Trophoblast cell (in vitro differentiated cells and primary cell): Measurements from ENCODE around the gene GLDN.
A peak's percentile ranks its signal among the peaks of the same experiment; 100 is the strongest.

Experiments
- DNase-seq, 2 donors: peaks; one replicate each; pipeline ENCODE4 v3.0.0-alpha.2; 2016
- H2AFZ ChIP-seq: 2 replicates; pipeline ENCODE4 v1.6.1; 2013; ENCODE audit warnings: low read length, moderate library complexity, mild to moderate bottlenecking; ENCODE audit not compliant: insufficient read depth, poor library complexity
- H2AK5ac ChIP-seq: 2 replicates; pipeline ENCODE4 v1.6.1; 2013; ENCODE audit warnings: mild to moderate bottlenecking, low read length
- H2BK120ac ChIP-seq: 2 replicates; pipeline ENCODE4 v1.6.1; 2013; ENCODE audit warnings: low read length, mild to moderate bottlenecking, moderate library complexity; ENCODE audit not compliant: insufficient read depth, poor library complexity
- H2BK12ac ChIP-seq: 2 replicates; pipeline ENCODE4 v1.6.1; 2013; ENCODE audit warnings: mild to moderate bottlenecking, low read length, moderate library complexity
- H2BK5ac ChIP-seq: 2 replicates; pipeline ENCODE4 v1.6.1; 2013; ENCODE audit warnings: low read length, low read depth, moderate library complexity, mild to moderate bottlenecking; ENCODE audit not compliant: poor library complexity
- H3K14ac ChIP-seq: 2 replicates; pipeline ENCODE4 v1.6.1; 2013; ENCODE audit warnings: mild to moderate bottlenecking, low read length
- H3K18ac ChIP-seq: 2 replicates; pipeline ENCODE4 v1.6.1; 2013; ENCODE audit warnings: mild to moderate bottlenecking, low read length
- H3K23ac ChIP-seq: 2 replicates; pipeline ENCODE4 v1.6.1; 2013; ENCODE audit warnings: low read length
- H3K27ac ChIP-seq: 2 replicates; pipeline ENCODE4 v1.5.1; 2013; ENCODE audit warnings: low read depth, mild to moderate bottlenecking, inconsistent platforms, low read length, moderate library complexity
- H3K27me3 ChIP-seq: 2 replicates; pipeline ENCODE4 v1.6.1; 2013; ENCODE audit warnings: inconsistent platforms, mild to moderate bottlenecking, low read length, moderate library complexity; ENCODE audit not compliant: insufficient read depth
- H3K36me3 ChIP-seq, 2 experiments: 1 replicate in 1 of 2; 2 replicates in 1 of 2; pipeline ENCODE4 v1.6.1; 2013; ENCODE audit warnings: low read length in 2 of 2, mild to moderate bottlenecking in 2 of 2, moderate library complexity in 1 of 2; ENCODE audit not compliant: insufficient read depth in 2 of 2, control insufficient read depth in 1 of 2
- H3K4ac ChIP-seq: 2 replicates; pipeline ENCODE4 v1.6.1; 2013; ENCODE audit warnings: low read depth, mild to moderate bottlenecking, low read length, moderate library complexity
- H3K4me1 ChIP-seq, 2 experiments: 1 replicate in 1 of 2; 2 replicates in 1 of 2; pipeline ENCODE4 v1.6.1; 2013; ENCODE audit warnings: low read length in 2 of 2, mild to moderate bottlenecking in 2 of 2, moderate library complexity in 1 of 2; ENCODE audit not compliant: insufficient read depth in 2 of 2, control insufficient read depth in 1 of 2
- H3K4me2 ChIP-seq: 2 replicates; pipeline ENCODE4 v1.6.1; 2013; ENCODE audit warnings: inconsistent platforms, mild to moderate bottlenecking, low read length, moderate library complexity
- H3K4me3 ChIP-seq: 2 replicates; pipeline ENCODE4 v1.5.1; 2013; ENCODE audit warnings: mild to moderate bottlenecking, low read depth, low read length, inconsistent platforms
- H3K79me1 ChIP-seq: one replicate; pipeline ENCODE4 v1.6.1; 2013; ENCODE audit warnings: low read length
- H3K79me2 ChIP-seq: 2 replicates; pipeline ENCODE4 v1.6.1; 2013; ENCODE audit warnings: low read length, mild to moderate bottlenecking; ENCODE audit not compliant: control insufficient read depth, insufficient read depth, poor library complexity
- H3K9ac ChIP-seq: 2 replicates; pipeline ENCODE4 v1.6.1; 2013; ENCODE audit warnings: mild to moderate bottlenecking, low read length
- H3K9me3 ChIP-seq: 2 replicates; pipeline ENCODE4 v1.6.1; 2013; ENCODE audit warnings: low read depth, mild to moderate bottlenecking, control low read depth, inconsistent platforms, low read length; ENCODE audit not compliant: insufficient read depth
- H4K12ac ChIP-seq: 2 replicates; pipeline ENCODE4 v1.6.1; 2013; ENCODE audit warnings: low read depth, mild to moderate bottlenecking, low read length, moderate library complexity
- H4K8ac ChIP-seq: 2 replicates; pipeline ENCODE4 v1.6.1; 2013; ENCODE audit warnings: low read depth, mild to moderate bottlenecking, low read length, moderate library complexity
- H4K91ac ChIP-seq: one replicate; pipeline ENCODE4 v1.6.1; 2013; ENCODE audit warnings: low read depth, mild to moderate bottlenecking, low read length, moderate library complexity
- WGBS: extraction: QIAGEN DNeasy Blood & Tissue Kit; methylation state at CpG from one replicate; pipeline ENCODE4 v1.1.7; 2013; ENCODE audit warnings: missing lambda C conversion rate; ENCODE audit not compliant: insufficient read length, insufficient coverage; ENCODE audit errors: extremely low coverage; 5-methylcytosine and 5-hydroxymethylcytosine counted together

Gene GLDN

GRCh38 chr15:51343466-51343865, 2.0 kb downstream of the GLDN start:
- Histone ChIP-seq H3K4ac (no peak overlapping the region), H3K4me2 (no peak overlapping the region), H3K14ac (no peak overlapping the region), H3K9ac (no peak overlapping the region), H3K9me3 (peaks cover 7% of the 10 kb centered on the region), H3K27me3 (no peaks in the 10 kb centered on the region), H3K79me2 (peaks cover 6% of the 10 kb centered on the region), H2BK120ac (no peak overlapping the region), H4K12ac (no peak overlapping the region), H2AFZ (no peak overlapping the region), H3K23ac (no peak overlapping the region), H2AK5ac (no peak overlapping the region), H2BK5ac (no peak overlapping the region), H3K18ac (no peak overlapping the region), H4K91ac (no peak overlapping the region), H3K36me3 (no peaks in the 10 kb centered on the region), H2BK12ac (no peak overlapping the region), H3K4me3 (no peak overlapping the region), H3K27ac (no peak overlapping the region), H3K4me1 (peaks cover 13 to 18% of the 10 kb centered on the region in 2 experiments), H3K79me1 (peaks cover 17% of the 10 kb centered on the region), H4K8ac (no peak overlapping the region)
- DNase-seq: peak; percentile 77 to 91
- no CpG with 5 or more reads among the region's 4 CpGs for WGBS

GRCh38 chr15:51346136-51346535, 4.7 kb downstream of the GLDN start:
- no peak overlapping the region for H3K27ac ChIP-seq
- no peak overlapping the region for H4K91ac ChIP-seq
- H3K23ac ChIP-seq: no peak overlapping the region
- H3K79me2 ChIP-seq: peaks cover 6% of the 10 kb centered on the region
- no peak overlapping the region for H2AFZ ChIP-seq
- no peak overlapping the region for H2AK5ac ChIP-seq
- H2BK12ac ChIP-seq: no peak overlapping the region
- no peak overlapping the region for H3K9ac ChIP-seq
- H3K4ac ChIP-seq: no peak overlapping the region
- no peak overlapping the region for H4K12ac ChIP-seq
- whole genome bisulfite sequencing: no CpG with 5 or more reads among the region's 3 CpGs
- H3K27me3 ChIP-seq: no peaks in the 10 kb centered on the region
- no peak for DNase-seq
- no peak overlapping the region for H3K18ac ChIP-seq
- H2BK5ac ChIP-seq: no peak overlapping the region
- no peak overlapping the region for H2BK120ac ChIP-seq
- H3K9me3 ChIP-seq: peaks cover 7% of the 10 kb centered on the region
- H4K8ac ChIP-seq: no peak overlapping the region
- no peak overlapping the region for H3K4me2 ChIP-seq
- H3K79me1 ChIP-seq: peaks cover 11% of the 10 kb centered on the region
- no peaks in the 10 kb centered on the region for H3K36me3 ChIP-seq
- H3K4me3 ChIP-seq: no peak overlapping the region
- H3K14ac ChIP-seq: no peak overlapping the region
- peaks cover 9 to 11% of the 10 kb centered on the region in 2 experiments for H3K4me1 ChIP-seq

GRCh38 chr15:51348688-51349087, 7.2 kb downstream of the GLDN start:
- H2AK5ac ChIP-seq: no peak overlapping the region
- H3K23ac ChIP-seq: no peak overlapping the region
- DNase-seq: no peak
- H3K27ac ChIP-seq: no peak overlapping the region
- no peak overlapping the region for H3K4me2 ChIP-seq
- no peak overlapping the region for H2AFZ ChIP-seq
- no peak overlapping the region for H4K91ac ChIP-seq
- no CpG with 5 or more reads among the region's 5 CpGs for WGBS
- no peaks in the 10 kb centered on the region for H3K9me3 ChIP-seq
- H4K12ac ChIP-seq: no peak overlapping the region
- no peak overlapping the region for H3K4me3 ChIP-seq
- no peaks in the 10 kb centered on the region for H3K79me2 ChIP-seq
- no peak overlapping the region for H2BK12ac ChIP-seq
- H2BK5ac ChIP-seq: no peak overlapping the region
- no peaks in the 10 kb centered on the region for H3K4me1 ChIP-seq
- no peaks in the 10 kb centered on the region for H3K27me3 ChIP-seq
- H3K9ac ChIP-seq: no peak overlapping the region
- H4K8ac ChIP-seq: no peak overlapping the region
- no peak overlapping the region for H3K14ac ChIP-seq
- H3K4ac ChIP-seq: no peak overlapping the region
- no peaks in the 10 kb centered on the region for H3K79me1 ChIP-seq
- H3K18ac ChIP-seq: no peak overlapping the region
- no peaks in the 10 kb centered on the region for H3K36me3 ChIP-seq
- H2BK120ac ChIP-seq: no peak overlapping the region

- no peak overlapping the region for H2AK5ac ChIP-seq
- H3K18ac ChIP-seq: no peak overlapping the region
- H3K14ac ChIP-seq: no peak overlapping the region
- no peak overlapping the region for H4K91ac ChIP-seq
- WGBS: no CpG with 5 or more reads among the region's 4 CpGs
- H2BK5ac ChIP-seq: no peak overlapping the region
- no peak for DNase-seq
- no peaks in the 10 kb centered on the region for H3K27me3 ChIP-seq
- no peak overlapping the region for H3K4me3 ChIP-seq
- H3K23ac ChIP-seq: no peak overlapping the region
- H3K79me2 ChIP-seq: no peaks in the 10 kb centered on the region
- H3K4ac ChIP-seq: no peak overlapping the region
- H4K12ac ChIP-seq: no peak overlapping the region
- no peak overlapping the region for H2BK12ac ChIP-seq
- no peak overlapping the region for H2AFZ ChIP-seq
- no peak overlapping the region for H4K8ac ChIP-seq
- H3K9me3 ChIP-seq: no peaks in the 10 kb centered on the region
- H2BK120ac ChIP-seq: no peak overlapping the region
- H3K79me1 ChIP-seq: no peaks in the 10 kb centered on the region
- H3K36me3 ChIP-seq: no peaks in the 10 kb centered on the region
- H3K9ac ChIP-seq: no peak overlapping the region
- H3K4me1 ChIP-seq: no peaks in the 10 kb centered on the region
- no peak overlapping the region for H3K27ac ChIP-seq
- H3K4me2 ChIP-seq: no peak overlapping the region
Observed at GRCh38 chr15:51349156-51349844, 7.8 kb downstream of the GLDN start.
